ENCODE results near the gene SPTLC3.

The SPTLC3 gene

DNA sequence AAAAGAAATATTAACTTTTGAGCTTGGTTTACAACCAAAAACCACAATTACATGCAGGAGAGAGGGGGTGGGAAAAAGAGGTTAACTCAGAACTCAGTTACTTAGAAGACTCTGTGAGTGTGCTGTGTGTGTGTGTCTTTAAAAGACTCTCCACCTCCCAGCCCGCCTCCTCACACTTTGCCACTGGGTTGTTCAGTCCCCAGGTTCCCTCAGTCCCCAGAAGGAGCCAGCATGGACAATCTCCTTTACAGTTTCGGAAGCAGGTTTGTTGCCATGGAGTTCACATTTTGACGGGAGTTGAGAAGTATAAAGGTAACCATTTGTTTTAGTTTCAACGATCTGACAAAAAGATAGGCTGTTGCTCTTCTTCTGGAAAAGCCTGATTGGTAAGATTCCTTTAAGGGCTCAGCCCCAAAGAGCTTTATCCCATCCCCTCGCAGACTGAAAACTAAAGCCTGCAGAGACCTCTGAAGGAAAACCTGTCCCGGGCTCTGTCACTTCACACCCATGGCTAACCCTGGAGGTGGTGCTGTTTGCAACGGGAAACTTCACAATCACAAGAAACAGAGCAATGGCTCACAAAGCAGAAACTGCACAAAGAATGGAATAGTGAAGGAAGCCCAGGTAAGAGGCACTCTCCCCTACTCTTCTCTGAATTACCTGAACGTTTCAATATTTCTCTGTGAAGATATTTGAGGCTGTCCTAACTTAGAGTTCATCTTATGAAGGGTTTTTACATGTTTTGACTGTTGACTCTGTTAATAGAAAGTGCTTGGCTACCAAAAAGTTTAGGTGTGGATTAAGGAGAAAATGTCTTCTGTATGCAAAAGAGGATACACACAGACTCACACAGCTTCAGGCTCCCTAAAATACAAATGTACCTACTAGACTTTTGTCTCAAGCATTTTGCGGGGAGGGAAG, at the start of gene SPTLC3:
Gene SPTLC3, plus strand, starts transcription at position 212 of the 921 bp plus-strand sequence. Its CDS starts 296 bp downstream, at position 508.
- in situ Hi-C loops (cut with MboI; ENCODE audit: low sequenced_read_pairs) = no loop called here

DNA sequence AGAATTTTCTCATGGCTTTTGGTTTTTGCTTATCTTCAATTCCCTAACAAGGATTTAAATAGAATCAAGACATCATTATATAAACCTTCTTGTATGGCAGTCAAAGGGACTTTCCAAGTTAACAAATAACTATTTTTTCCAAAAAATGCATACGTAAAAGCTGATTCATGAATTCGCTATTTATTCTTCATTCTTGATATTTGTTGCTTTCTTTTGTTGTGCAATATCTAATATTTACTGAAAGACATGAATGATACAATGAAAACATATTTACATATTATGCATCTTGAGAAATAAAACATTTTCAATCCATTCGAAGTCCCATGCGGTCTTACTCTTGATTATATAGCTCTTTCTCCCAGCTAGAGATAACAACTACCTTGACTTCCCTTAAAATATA, 47.0 kb upstream of the SPTLC3 start:
- in situ Hi-C loops (cut with MboI; ENCODE audit: low sequenced_read_pairs) = no loop called here

DNA sequence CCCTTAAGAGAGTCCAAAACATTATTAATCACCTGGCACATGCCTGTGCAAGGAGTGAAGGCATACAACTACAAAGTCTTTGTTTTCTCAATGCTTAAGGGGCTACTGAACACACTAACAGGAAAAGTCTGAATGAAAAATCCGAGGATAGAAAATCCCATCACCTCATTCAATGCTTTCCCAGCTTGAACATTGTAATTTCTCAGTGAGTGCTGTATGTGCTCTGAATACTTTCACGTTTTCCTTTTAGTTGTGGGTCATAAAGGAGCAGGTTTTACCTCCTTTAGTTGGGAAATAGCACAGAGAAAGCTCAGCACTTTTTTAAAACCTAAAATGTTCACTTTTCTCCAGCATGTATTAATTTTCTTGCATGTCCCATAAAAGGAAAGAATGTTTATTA, 45.9 kb upstream of the SPTLC3 start:
- in situ Hi-C loops (cut with MboI; ENCODE audit: low sequenced_read_pairs) = no loop called here

DNA sequence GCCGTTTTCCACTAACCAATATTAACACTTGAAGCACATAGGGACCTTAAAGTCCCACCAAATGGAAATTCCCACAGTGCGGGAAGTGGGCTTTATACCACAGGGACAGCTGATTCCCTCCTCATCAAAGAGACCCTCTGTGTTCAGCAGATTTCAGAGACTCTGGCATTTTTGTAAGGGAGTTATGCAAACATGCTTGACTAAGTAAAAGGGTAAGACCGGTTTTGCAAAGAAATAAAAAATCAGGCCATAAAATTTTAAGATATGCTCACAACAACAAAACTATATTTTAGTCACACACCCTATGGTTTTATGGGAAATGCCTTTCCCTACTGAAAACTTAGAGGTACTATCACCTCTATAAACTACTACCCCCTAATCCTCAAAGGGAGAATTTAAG, 45.4 kb upstream of the SPTLC3 start:
- in situ Hi-C loops (cut with MboI; ENCODE audit: low sequenced_read_pairs) = no loop called here

DNA sequence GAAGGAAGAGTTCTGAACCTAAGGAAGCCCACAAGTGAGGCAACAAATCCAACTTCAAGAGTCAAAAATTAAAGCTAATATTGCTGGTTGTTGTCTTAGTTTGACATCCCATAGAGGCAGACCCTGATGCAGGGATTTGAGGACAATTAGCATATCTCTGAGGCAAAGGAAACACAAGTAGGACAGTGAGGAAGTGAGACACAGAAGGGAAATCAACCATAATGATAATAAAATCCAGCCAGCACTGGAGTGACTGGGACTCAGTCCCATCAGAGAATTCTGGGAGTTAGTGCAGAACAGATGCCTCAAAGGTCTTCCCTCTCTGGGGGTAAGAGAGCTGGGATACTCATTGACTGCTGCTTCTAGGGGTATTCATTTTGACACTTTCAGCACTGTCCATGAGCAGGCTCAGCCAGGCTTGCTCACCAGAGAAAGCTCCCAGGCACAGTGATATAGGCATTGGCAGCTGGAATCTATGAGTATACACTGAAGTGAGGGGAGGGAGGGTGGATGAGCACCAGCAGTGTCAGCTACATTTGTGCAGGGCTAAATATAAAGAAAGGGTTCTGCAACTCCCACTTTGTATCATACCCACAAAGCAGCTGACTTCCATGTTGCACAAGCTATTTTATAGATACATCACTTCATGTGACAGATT, 43.4 kb upstream of the SPTLC3 start:
- in situ Hi-C loops (cut with MboI; ENCODE audit: low sequenced_read_pairs) = no loop called here

DNA sequence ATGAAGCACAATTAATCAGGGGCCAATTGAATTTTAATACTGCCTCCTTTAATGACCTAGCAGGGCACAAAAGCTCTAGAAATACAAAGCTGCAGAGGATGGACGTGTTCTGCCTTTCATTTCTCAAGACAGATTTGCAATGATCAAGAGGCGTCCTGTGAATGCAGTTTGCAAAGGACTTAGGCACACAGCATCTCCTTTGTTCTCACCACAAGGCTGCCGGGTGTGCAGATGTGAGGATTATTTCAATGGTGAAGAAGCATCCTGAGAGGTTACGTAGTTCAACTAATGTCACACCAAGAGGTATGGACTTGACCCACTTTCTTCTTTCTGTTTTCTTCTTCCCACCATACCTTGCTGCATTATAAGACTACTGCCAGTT, 42.9 kb upstream of the SPTLC3 start:
- in situ Hi-C loops (cut with MboI; ENCODE audit: low sequenced_read_pairs) = no loop called here

DNA sequence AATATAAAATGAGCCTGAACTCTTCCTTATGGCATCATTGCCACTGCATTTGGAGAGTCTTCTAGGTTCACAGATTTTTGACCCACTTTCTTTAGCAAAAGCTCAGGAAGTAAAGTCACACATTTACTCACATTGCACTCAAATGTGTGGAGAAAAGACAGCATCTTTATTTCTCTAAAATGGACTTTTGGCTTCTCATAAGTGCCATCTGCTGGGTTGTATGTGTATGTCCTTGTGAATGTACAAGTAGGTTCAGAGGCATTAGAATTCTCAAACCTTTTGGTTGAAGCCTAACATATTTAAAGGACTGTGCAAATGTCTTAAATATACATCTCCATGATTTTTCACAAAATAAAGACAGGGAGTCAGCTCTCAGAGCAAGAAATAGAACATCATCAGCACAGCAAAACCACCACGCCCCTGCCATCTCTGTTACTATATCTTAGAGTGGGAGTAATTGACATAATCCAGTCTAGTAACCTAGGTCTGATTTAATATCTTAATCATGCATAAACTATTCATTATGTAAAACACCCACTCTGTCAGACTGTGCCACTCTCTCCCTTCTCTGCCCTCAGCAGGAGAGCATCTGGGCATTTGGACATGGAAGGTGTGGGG, 42.2 kb upstream of the SPTLC3 start:
- in situ Hi-C loops (cut with MboI; ENCODE audit: low sequenced_read_pairs) = no loop called here

DNA sequence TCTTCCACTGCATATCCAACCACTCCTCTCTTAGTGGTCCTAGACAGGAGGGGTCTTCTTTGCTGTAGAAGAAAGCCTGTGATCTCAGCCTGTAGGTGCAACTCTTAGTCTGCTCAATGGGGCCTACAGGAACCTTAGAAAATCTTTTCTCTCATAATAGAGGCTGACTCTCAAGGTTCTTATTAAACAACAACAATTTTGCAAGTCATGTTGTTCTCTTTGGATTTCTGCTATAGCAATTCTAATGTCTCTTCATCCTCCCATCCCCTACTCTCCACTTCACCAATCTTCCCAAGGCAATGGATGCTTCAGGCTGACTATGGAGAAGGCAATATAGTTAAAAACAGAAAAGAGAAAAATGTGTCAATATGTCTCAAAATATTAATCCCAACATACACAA, 40.8 kb upstream of the SPTLC3 start:
- in situ Hi-C loops (cut with MboI; ENCODE audit: low sequenced_read_pairs) = no loop called here

DNA sequence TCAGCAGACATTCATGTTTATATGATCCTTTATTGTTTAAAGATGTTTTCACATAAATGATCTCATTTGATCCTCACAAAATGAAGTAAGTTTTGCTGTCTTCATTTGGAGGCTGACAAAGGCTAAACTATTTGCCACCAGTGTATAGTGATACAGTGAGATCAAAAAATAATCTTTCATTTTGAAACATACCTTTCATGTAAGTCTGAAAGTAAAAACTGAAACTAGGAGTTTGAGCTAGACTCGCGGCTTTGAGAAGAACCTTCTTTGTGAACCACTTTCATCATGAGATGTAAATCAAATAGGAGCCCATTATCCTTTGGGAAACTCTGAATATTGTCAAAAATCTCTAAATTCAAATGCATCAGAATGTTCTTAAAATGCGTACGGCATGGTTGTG, 40.3 kb upstream of the SPTLC3 start:
- in situ Hi-C loops (cut with MboI; ENCODE audit: low sequenced_read_pairs) = no loop called here

DNA sequence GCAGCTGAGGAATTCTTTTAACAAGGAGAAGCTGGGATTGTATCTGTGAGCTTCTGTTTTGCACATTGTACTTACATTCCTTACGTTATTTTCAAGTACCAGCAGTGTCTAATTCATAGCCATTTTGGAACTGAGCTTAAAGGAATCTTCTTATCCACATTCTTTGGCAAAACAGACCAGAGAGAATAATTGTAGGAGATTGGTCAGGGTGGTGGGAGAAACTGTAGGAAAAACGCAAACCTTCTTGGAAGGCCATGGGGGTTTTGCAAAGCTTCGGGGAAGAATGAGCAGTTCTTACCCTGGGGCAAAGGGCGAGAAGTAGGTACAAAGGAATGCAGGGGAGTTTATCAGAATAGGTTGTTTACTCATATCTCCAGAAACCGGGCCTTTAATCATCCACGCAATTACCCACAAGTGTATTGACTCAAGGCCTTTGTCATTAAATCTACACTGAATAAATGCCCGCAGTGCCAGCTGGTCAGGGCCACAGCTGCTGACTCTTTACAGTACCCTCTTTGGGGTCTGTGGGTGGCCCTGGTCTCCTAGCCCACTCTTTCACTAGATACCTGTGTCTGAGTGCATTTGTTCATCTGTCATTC, 39.6 kb upstream of the SPTLC3 start:
- in situ Hi-C loops (cut with MboI; ENCODE audit: low sequenced_read_pairs) = no loop called here

DNA sequence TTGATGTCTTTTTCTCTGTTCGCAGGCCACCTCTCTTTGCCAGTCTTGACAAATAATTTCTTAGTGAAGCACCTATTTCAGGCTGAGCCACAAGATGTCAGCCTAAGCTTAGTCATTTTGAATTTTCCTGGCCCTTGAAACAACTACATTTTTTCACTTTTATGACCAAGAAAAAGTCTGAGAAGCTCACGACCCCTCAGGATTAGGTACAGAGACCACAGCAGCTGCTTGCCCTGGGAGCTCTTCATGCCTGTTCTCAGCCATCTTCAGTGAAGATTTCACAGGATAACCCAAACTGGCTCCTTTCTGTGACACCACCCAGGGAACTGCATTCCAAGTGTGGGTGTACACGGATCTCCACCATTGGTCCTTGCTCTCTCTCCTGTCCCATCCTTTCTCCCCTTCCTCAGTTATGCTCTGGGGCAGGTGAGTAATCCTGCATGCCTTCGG, 38.4 kb upstream of the SPTLC3 start:
- in situ Hi-C loops (cut with MboI; ENCODE audit: low sequenced_read_pairs) = no loop called here

DNA sequence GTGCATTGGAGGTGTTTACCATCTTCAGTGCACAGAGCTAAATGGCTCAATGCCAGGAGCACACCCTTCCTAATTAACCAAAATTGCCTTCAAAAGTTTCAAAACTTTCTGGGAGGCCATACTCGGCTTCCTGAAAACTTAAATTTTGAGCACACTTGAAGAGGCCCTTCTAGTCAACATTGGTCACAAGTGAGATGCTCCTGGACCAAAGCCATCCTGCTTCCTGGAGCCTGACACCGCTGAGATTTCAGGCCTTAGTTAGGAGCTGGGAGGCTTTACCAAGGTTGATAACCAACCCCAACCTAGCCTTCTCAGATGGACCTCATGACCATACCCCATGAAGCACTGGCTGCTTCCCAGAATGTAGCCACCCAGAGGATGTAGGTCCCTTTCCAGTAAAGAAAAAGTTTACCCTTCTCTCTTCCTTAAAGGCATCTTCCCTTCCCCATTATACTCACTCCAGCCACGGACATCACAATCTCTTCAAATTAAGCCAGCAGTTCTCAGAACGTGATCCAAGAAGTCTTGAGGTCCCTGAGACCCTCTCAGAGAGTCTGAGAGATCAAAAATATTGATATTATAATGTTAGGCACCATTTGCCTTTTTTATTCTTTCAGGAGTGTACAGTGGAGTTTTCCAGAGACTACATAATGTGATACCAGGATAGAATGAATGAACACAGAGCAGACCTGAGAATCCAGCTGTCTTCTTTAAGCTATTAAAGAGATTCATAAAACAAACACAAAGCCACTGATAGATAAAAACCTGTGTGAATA, 32.8 kb upstream of the SPTLC3 start:
- in situ Hi-C loops (cut with MboI; ENCODE audit: low sequenced_read_pairs) = loop anchor here (25.0 kb wide), 1 partner anchor 111 kb away; no protein-coding TSS in a partner anchor

DNA sequence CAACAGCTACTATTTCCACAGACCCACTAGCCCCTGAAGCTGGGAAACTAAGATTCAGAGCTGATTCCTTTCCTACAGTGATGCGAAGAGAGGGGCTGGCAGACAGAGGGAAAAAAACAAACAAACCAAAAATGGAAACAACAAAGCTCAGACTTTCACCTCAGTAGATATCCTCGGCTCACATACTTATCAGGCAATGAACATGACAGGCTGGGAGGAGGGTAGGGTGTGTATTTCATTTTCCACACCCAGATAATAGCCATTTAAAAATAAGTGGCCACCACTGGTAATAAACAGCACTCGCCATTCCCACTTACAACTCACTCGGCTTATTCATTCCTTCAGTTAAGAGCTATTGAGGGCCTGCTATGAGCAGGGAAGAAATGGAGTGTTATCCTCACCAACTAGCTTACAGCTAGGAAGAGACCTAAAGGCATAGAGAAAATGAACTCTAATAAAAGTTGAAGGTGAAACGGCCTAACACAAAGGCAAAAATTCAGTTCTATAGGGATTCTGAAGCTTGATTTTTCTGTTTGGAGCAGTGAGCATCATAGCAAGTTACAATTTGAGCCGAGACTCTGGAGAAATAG, 32.0 kb upstream of the SPTLC3 start:
- in situ Hi-C loops (cut with MboI; ENCODE audit: low sequenced_read_pairs) = loop anchor here (25.0 kb wide), 1 partner anchor 110 kb away; no protein-coding TSS in a partner anchor

DNA sequence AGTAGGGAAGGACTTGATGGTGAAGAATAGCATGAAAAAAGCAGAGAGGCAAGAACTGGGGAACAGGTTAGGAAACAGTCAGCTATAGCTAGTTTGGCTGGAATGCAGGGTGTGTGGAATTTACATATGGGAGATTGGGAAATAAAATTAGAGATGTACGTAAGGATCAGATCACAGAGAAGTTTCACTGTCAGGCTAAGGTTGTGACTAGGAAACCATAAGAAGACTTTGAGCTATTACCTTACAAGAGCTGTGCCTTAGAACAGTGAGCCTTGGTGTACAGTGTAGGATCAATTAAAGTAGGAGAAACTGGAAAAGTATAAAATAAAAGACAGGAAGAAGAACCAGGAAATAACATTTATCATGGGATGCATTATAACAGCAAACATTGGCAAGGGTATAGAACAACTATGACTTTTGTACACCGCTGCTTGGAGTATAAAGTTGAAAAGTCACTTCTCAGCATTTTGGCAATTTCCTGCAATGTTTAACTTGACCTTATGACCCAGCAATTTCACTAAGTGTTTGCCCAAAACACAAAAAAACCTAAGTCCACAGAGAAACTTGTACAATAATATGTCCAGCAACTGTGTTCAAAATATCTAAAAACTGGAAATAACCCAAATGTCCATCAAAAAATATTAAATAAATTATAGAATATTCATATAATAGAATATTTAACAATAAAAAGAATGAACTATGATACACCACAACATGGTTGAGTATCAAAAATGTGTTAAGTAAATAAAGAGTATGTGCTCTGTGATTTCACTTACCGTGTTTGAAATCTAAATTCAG, 31.2 kb upstream of the SPTLC3 start:
- in situ Hi-C loops (cut with MboI; ENCODE audit: low sequenced_read_pairs) = loop anchor here (25.0 kb wide), 1 partner anchor 110 kb away; no protein-coding TSS in a partner anchor

DNA sequence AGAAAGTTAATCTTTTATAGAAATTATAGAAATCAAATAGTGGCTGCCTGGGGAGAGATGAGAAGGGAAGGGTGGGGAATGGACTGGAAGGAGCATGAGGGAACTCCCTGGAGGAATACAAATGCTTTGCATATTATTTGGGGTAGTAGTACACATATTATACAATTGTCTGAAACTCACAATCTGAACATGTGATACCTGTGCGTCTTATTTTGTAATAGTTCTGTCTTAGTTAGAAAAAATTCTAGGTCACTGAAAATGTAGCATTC, 30.7 kb upstream of the SPTLC3 start:
- in situ Hi-C loops (cut with MboI; ENCODE audit: low sequenced_read_pairs) = loop anchor here (25.0 kb wide), 1 partner anchor 109 kb away; no protein-coding TSS in a partner anchor

DNA sequence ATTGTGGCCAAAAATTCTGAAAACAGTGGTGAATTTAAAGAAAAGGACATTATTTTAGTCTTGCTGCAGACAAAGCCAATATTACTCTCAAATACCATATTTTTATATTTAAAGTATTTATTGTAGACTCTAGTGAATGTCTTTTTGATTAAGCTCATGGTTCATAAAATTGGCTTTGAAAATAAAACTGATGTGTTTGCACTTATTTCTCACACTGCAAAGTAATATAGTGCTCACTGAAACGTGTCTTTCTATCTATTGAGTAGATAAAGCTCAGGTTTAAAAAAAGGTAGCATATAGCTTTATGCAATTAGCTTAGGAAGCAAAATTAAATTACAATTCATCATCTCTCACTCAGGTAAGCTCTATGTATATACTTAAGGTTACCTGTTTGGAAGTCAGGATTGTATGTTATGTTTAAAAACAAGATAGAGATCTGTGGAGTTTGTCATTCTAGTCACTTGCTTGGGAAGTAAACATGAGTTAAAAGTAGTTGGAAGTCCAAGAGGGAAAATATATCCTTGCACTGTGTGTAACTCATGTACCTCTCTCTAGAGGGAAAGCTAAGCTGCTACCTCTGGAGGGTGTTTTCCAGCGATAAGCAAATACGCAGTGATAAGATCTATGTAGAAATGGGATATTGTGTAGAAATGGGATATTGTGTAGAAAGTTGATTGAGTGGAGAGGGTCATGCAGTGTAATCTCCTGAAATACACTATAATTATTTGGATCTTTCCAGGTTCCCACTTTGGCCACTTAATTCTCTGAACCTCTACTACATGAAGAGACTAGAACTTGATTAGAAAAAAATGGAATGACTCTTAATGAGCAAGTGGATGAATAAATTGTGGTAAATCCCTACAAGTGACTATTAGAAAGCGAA, 29.9 kb upstream of the SPTLC3 start:
- in situ Hi-C loops (cut with MboI; ENCODE audit: low sequenced_read_pairs) = loop anchor here (25.0 kb wide), 1 partner anchor 108 kb away; no protein-coding TSS in a partner anchor

DNA sequence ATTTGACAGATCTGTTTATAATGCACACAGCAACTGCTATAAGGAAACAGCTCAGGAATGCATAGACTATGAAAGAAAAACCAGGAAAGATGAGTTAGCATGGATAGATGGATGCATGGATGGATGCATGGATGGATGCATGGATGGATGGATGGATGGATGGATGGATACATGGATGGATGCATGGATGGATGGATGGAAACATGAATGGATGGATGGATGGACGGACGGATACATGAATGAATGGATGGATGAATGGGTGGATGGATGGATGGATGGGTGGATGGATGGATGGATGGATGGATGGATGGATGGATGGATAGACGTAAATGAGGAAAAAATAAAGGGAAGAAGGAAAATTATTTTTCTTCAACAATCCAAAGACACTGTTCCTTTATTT, 29.1 kb upstream of the SPTLC3 start:
- in situ Hi-C loops (cut with MboI; ENCODE audit: low sequenced_read_pairs) = loop anchor here (25.0 kb wide), 1 partner anchor 108 kb away; no protein-coding TSS in a partner anchor

DNA sequence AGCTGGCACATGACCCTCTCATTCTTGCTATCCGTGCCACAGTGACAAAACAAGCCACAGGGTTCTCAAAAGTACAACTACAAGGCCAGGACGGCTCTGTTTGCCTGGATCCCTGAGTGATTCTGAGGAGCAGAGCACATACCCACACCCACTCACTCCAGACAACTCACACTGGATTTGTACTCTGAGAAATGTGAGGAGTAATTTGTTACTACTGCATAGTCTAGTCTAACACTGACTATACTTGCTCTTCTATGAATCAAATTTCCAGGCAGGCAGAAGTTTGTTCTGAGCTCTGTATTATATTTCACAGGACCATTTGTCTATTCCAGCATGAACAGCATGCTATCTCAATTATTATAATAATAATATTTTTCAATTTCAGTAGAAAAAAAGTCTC, 26.7 kb upstream of the SPTLC3 start:
- in situ Hi-C loops (cut with MboI; ENCODE audit: low sequenced_read_pairs) = loop anchor here (25.0 kb wide), 1 partner anchor 105 kb away; no protein-coding TSS in a partner anchor

Data from hTERT RPE-1 (cell line).